Omental fat pad (tissue), 4 donors: ENCODE data around the gene TATDN2. TPM values are rescaled to one million over a fixed set of nuclear protein-coding genes. Genes with fewer than 3 reads are reported as not detected.

ENCODE experiments used
- ATAC-seq: fragments of 150-250 bp; one replicate; pipeline ENCODE4 v1.9.1; 2016; ENCODE audit warnings: mild to moderate bottlenecking, moderate library complexity; ENCODE audit not compliant: low FRiP score
- DNase-seq: peaks from one replicate; pipeline ENCODE4 v3.0.0-alpha.2; 2019; ENCODE audit warnings: low spot score
- CTCF ChIP-seq, 3 donors: fragments of 450-650 bp; IDR thresholded peaks; one replicate each; pipeline ENCODE4 v1.5.1; 2016 to 2017; ENCODE audit warnings: antibody characterized with exemption in 3 of 3, mild to moderate bottlenecking in 3 of 3, moderate library complexity in 2 of 3
- total RNA-seq, 4 donors: library from RNA; depleted of rRNA; stranded (reverse); fragments of >200 nt; gene quantifications; one replicate each; pipeline ENCODE4 v1.1.0, GENCODE V29; 2016

Gene TATDN2
- total RNA-seq, 4 donors from 2014 or later = 15.1 to 28.7 (median 20.6) TPM

- no peak for TF ChIP-seq CTCF (IDR thresholded peaks at IDR 0.05)
- ATAC-seq = no peak
- DNase-seq = no peak
Observed at GRCh38 chr3:10285272-10286132, 37.2 kb downstream of the TATDN2 start.

DNA sequence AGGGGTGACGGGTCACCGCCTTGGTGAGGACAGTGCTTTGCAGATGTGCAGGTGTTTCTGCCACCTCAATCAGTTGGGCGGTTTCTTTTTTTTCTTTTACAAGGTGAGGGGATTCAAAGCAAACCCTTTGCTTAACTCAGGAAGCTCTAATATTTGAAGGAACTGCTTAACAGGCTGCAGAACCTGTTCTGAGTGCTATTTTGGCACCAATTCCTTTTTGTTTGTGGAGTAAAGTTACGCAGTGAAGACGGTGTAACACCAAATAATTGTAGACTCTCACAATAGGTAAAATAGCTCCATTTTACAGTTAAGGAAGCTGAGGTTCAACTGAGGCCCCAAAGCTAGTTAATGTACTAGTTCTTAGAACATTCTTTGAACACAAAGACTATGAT, 37.9 kb downstream of the TATDN2 start:
- no peak for DNase-seq
- no peak for TF ChIP-seq CTCF (IDR thresholded peaks at IDR 0.05)
- no peak for ATAC-seq

DNA sequence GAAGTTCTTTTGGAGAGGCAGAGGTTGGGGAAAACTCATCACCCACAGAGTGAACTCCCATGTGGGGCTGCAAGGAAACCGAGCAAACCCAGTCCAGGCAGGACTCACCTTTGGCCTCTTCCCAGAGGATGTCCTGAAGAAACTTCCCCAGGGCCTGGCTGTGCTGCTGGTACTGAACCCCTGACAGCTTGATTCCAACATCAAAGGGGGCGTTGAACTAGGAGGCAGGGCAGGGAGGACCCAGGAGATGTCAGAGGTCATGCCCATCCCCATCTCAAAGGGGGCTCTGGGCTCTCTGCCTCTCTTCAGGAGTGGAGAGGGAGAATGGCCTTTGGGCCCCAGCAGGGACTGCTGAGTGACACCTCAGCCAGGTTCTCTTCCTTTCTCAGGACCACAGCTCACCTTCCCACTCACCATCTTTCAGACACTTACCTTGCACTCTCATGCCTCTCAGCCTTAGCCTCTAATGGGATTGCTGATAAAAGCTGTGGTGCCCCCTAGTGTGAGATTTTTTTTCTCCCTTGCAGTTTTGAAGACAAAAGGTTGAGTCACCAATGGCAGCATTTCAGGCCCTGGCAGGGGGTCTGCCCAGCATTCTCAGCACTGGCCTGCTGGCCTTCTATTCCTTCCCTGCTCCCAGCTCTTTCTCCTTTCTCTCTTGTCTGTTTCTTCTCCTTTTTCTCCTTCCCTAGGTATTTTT, 38.5 kb downstream of the TATDN2 start:
- DNase-seq (no peak), ATAC-seq (no peak)
- TF ChIP-seq CTCF (IDR thresholded peaks at IDR 0.05) = no peak

DNA sequence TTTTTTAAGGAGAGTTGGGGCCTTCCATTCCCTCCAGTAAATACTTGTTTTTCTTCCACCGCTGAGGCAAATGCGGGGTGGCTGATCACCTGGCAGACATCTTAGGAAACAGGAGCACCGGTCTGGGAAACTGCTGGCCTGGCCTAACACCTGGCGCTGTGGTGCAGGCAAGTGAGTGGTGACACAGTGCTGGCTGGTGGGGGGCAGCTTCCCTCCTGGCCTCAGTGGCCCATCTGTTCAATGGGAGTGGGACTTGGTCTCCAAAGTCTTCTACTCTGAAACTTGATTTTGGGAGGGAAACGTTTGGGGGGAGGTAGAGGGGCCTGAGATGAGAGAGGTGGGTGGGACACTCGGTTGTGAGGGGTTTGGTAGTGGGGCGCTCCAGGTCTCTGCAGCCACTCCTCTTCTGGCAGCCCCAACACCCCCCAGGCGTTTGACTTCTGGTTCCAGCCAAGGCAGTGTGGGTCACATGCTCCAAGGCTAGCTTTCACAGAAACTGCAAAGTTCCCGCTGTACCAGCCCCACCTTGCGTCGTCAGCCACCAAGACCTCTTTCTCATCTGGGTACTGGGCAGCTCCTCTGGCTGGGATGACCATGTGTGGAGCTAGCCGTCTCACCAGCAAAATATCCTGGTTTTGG, 39.8 kb downstream of the TATDN2 start:
- DNase-seq = no peak

GRCh38 chr3:10288575-10288960, 40.3 kb downstream of the TATDN2 start:
- DNase-seq (no peak), ATAC-seq (no peak)
- TF ChIP-seq CTCF (IDR thresholded peaks at IDR 0.05) = no peak

More for the DNA sequence above, 39.8 kb downstream of the TATDN2 start:
- TF ChIP-seq CTCF (IDR thresholded peaks at IDR 0.05) = no peak
- ATAC-seq = no peak

DNA sequence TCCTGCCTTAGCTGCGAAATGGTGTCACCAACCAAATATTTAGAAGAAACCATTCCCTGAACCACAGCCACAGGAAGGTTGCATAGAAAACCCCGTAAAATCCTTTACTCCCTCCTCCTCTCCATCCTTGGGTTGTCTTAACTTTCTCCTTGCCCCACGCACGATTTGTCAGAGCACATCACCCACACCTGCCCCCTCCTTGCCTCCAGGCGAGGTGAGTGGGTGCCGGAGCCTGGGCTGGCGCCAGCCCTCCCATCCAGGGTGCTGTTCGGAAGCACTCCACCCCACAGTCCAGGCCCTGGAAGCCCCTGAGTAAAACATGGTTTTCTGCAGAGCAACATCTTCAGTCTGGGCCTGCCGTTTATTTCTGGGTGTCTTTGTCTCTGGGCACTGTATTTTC, 40.8 kb downstream of the TATDN2 start:
- DNase-seq (no peak), ATAC-seq (no peak)
- TF ChIP-seq CTCF (IDR thresholded peaks at IDR 0.05) = no peak
